Panc1 (cell line): ENCODE measurements around the gene KRTAP16-1.

Experiments used
- POLR2AphosphoS5 ChIP-seq: IDR thresholded peaks from 2 replicates; pipeline ENCODE4 v1.6.1; 2012; ENCODE audit warnings: mild to moderate bottlenecking, low read depth, low read length, moderate library complexity
- SIN3A ChIP-seq: IDR thresholded peaks from 2 replicates; pipeline ENCODE4 v1.6.1; 2012; ENCODE audit warnings: low read depth, mild to moderate bottlenecking, low read length, moderate library complexity, borderline replicate concordance; ENCODE audit not compliant: insufficient read depth
- TCF7L2 ChIP-seq: IDR thresholded peaks from 2 replicates; pipeline ENCODE4 v1.6.1; 2011; ENCODE audit warnings: mild to moderate bottlenecking, low read depth, low read length, inconsistent platforms
- TF ChIP-seq, protein P1 (sequence below): fragments of 450-650 bp; IDR thresholded peaks from 2 replicates; pipeline ENCODE4 v1.5.1; 2017; ENCODE audit warnings: mild to moderate bottlenecking
- TF ChIP-seq, protein P2 (sequence below), 2 experiments: IDR thresholded peaks; 2 replicates each; pipeline ENCODE4 v1.6.1; 2011 to 2012; ENCODE audit warnings: low read depth in 2 of 2, control low read depth in 1 of 2, low read length in 1 of 2, mild to moderate bottlenecking in 1 of 2, moderate library complexity in 1 of 2; ENCODE audit not compliant: insufficient read depth in 1 of 2

- TF ChIP-seq, protein P1, sequence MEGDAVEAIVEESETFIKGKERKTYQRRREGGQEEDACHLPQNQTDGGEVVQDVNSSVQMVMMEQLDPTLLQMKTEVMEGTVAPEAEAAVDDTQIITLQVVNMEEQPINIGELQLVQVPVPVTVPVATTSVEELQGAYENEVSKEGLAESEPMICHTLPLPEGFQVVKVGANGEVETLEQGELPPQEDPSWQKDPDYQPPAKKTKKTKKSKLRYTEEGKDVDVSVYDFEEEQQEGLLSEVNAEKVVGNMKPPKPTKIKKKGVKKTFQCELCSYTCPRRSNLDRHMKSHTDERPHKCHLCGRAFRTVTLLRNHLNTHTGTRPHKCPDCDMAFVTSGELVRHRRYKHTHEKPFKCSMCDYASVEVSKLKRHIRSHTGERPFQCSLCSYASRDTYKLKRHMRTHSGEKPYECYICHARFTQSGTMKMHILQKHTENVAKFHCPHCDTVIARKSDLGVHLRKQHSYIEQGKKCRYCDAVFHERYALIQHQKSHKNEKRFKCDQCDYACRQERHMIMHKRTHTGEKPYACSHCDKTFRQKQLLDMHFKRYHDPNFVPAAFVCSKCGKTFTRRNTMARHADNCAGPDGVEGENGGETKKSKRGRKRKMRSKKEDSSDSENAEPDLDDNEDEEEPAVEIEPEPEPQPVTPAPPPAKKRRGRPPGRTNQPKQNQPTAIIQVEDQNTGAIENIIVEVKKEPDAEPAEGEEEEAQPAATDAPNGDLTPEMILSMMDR: no peak
- TF ChIP-seq SIN3A: no peak
- no peak for TF ChIP-seq POLR2AphosphoS5
- TF ChIP-seq, protein P2, sequence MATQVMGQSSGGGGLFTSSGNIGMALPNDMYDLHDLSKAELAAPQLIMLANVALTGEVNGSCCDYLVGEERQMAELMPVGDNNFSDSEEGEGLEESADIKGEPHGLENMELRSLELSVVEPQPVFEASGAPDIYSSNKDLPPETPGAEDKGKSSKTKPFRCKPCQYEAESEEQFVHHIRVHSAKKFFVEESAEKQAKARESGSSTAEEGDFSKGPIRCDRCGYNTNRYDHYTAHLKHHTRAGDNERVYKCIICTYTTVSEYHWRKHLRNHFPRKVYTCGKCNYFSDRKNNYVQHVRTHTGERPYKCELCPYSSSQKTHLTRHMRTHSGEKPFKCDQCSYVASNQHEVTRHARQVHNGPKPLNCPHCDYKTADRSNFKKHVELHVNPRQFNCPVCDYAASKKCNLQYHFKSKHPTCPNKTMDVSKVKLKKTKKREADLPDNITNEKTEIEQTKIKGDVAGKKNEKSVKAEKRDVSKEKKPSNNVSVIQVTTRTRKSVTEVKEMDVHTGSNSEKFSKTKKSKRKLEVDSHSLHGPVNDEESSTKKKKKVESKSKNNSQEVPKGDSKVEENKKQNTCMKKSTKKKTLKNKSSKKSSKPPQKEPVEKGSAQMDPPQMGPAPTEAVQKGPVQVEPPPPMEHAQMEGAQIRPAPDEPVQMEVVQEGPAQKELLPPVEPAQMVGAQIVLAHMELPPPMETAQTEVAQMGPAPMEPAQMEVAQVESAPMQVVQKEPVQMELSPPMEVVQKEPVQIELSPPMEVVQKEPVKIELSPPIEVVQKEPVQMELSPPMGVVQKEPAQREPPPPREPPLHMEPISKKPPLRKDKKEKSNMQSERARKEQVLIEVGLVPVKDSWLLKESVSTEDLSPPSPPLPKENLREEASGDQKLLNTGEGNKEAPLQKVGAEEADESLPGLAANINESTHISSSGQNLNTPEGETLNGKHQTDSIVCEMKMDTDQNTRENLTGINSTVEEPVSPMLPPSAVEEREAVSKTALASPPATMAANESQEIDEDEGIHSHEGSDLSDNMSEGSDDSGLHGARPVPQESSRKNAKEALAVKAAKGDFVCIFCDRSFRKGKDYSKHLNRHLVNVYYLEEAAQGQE (IDR thresholded peaks at IDR 0.05; ENCODE audit: insufficient read depth in 1 of 2, low read depth in 2 of 2, low read length in 1 of 2): no peak
- no peak for TF ChIP-seq TCF7L2
Measured at GRCh38 chr17:41325126-41325525, 16.0 kb upstream of the KRTAP16-1 start.
